Left lobe of liver (tissue), 2 donors: ENCODE results near the gene NRARP. TPM values are rescaled to one million over a fixed set of nuclear protein-coding genes. Genes with fewer than 3 reads are reported as not detected.
"Not testable (repeated sequence)": the region's sequence is repeated elsewhere in the genome, so short reads cannot be mapped to it uniquely, and the experiment has no call there.

Experiments used
- ATAC-seq: fragments of 200-7000 bp; cut with Tn5 transposase; one replicate; pipeline ENCODE4 v1.9.1; 2020; ENCODE audit warnings: mild to moderate bottlenecking, moderate library complexity
- DNase-seq: peaks from one replicate; pipeline ENCODE4 v3.0.0-alpha.2; 2020; ENCODE audit warnings: low spot score
- total RNA-seq: library from RNA; stranded (reverse); gene quantifications from one replicate; pipeline ENCODE4 v1.2.1, GENCODE V29; 2021
- donor health status: DM: no; HTN: no; CAD: no; lungs with moderate emphysema.
- donor health status: DM: no; HTN: yes; CAD: no.

NRARP gene
- total RNA-seq, 1 donor from 2014 or later = 1.3 TPM

DNA sequence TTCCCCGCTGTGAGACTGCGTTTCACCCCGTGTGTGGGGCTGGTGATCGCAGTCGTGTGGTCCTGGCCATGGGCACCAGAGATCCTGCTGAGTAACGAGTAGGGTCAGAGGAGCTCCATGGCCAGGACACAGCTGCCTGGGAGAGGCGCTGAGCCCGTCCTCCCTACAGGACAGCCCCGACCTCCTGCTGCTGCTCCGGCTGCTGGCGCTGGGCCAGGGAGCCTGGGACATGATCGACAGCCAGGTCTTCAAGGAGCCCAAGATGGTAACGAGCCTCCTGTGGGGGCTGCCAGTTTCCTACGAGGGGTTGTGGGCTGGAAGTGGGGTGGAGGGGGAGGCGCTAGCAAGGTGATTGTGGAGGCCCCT, 35.9 kb downstream of the NRARP start:
- no peak for ATAC-seq
- peak; percentile 49 for DNase-seq

DNA sequence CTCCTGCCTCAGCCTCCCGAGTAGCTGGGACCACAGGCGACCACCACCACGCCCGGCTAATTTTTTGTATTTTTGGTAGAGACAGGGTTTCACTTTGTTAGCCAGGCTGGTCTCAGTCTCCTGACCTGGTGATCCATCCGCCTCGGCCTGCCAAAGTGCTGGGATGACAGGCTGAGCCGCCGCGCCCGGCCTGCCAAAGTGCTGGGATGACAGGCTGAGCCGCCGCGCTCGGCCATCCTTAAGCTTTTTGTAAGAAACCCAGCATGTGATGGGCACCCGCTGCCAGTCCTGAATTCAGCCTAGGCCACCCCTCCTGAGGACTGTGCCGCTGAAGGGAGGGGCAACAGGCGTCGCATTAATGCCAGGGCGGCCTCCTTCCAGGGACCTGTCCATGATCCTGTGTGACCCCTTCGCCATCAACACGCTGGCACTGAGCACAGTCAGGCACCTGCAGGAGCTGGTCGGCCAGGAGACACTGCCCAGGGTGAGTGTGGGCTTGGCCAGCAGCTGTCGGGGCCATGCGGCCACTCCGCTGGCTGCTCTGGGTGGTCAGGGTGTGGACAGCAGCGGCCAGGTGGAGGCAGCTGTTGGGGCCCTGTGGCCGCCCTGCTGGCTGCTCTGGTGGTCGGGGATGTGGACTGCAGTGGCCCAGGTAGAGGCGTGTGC, 36.4 kb downstream of the NRARP start:
- DNase-seq (no peak), ATAC-seq (no peak)

DNA sequence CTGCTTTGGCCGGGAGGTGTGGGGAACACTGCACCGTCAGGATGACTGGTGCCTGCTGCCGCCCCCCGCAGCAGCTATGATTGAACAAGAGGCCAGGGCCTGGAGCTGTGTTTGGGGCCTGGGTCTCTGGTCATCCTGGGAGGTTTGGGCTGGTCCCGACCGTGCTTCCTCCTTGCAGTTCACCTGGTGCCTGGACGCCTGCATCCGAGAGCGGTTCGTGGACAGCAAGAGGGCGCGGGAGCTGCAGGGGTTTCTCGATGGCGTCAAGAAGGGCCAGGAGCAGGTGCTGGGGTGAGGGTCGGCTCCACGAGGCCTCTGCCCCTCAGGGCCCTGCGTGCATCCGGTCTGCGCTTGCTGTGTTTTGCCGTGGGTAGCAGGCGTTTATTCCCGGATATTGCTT, 38.0 kb downstream of the NRARP start:
- DNase-seq = no peak
- ATAC-seq = no peak

DNA sequence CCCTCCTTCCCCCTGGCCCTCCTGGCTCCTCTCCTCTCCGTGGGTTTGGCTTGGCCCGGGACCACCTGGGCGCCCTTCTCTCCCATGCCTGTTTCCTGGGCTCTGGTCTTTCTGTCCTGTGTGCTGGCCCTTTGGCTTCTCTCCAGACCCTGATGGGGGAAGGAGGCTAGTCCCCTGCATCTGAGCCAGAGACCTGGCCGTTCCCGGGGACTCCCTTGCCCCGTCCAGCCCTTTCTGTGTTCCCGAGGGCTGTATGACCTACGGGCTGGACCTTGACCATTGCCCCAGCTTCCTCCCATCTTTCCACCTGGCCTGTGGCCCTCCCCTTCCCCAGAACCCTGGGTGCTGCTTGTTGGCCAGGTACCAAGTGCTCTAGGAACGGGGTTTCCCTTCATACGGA, 38.6 kb downstream of the NRARP start:
- ATAC-seq (peak; percentile 17), DNase-seq (no peak)

DNA sequence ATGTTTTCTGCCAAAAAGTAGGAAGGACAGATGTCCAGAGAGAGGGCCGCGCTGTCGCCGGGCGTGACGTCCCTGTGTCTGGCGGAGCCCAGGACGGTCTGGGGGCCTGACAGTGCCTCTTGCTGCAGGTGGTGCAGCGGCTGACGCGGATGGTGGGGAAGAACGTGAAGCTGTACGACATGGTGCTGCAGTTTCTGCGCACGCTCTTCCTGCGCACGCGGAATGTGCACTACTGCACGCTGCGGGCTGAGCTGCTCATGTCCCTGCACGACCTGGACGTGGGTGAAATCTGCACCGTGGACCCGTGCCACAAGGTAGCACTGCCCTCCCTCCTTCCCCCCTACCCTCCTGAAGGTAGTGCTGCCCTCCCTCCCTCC, 39.2 kb downstream of the NRARP start:
- DNase-seq (no peak), ATAC-seq (no peak)

DNA sequence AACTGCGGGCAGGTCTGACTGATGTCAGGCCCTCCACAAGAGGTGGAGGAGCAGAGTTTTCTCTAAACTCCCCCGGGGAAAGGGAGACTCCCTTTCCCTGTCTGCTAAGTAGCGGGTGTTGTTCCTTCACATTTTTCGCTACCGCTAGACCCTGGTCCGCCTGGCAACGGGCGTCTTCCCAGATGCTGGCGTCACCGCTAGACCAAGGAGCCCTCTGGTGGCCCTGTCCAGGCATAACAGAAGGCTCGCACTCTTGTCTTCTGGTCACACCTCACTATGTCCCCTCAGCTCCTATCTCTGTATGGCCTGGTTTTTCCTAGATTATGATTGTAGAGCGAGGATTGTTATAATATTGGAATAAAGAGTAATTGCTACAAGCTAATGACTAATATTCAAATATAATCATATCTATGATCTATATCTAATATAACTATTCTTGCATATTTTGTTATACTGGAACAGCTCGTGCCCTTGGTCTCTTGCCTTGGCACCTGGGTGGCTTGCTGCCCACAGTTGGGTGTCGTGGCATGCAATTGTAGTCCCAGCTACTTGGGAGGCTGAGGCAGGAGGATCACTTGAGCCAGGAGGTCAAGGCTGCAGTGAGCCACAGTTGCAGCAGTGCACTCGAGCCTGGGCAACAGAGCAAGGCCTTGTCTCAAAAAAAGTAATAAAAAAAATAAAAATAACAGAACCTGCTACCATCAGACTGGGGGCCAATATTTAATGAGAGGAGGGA, 39.7 kb downstream of the NRARP start:
- not testable (repeated sequence) for ATAC-seq
- DNase-seq = peak; percentile 48

DNA sequence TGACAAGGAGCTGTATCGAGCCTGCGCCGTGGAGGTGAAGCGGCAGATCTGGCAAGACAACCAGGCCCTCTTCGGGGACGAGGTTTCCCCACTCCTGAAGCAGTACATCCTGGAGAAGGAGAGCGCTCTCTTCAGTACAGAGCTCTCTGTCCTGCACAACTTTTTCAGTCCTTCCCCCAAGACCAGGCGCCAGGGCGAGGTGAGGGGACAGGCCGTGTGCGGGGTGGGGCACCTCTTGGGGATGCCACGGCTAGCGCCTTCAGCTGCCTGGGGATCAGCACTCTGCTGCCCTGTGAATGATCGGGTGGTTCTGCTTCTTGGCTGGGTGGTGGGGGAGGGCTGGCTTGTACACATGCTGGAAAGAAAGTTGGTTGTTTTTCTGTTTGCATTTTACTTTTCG, 45.2 kb downstream of the NRARP start:
- ATAC-seq = no peak
- DNase-seq = no peak

DNA sequence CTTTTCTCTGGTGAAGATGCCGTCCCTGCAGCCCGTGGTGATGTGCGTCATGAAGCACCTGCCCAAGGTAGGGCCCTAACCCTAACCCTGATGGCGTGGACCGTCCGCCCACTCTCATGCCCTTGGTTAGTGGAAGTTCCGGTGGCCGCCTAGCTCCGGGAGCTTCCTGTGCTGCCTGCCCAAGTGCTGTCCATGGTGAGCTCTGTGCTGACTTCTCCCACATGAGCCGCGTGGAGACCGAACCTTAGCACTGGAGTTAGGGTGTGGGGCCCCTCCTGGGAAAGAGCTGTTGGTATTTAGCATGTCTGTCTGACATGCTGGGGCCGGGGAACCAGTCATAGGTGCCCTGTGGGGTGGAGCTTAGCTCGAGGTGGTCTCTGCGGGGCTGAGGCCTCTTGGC, 45.7 kb downstream of the NRARP start:
- no peak for ATAC-seq
- no peak for DNase-seq

DNA sequence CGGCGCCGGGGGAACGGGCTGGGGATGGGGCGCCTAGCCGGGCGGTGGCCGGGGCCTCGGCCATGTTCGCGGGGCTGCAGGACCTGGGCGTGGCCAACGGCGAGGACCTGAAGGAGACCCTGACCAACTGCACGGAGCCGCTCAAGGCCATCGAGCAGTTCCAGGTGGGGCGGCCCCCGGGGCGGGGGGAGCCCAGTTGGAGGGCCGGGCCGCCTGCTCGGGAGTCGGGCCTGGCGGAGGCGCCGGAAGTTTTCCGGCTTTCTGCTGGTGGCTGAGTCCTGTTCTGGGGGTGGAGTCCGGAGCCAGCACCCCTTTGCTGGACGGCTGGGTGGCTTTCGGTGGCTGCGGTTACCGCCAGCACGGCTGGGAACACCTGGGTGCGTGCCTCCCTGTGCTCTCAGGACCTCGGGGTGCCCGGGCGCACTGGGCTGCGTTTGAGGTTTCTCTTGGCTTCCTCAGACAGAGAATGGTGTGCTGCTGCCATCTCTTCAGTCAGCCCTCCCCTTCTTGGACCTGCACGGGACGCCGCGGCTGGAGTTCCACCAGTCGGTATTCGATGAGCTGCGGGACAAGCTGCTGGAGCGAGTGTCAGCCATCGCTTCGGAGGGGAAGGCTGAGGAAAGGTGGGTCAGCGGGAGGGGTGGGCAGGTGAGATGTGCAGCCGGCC, 46.5 kb downstream of the NRARP start:
- peak; percentile 24 for ATAC-seq

DNA sequence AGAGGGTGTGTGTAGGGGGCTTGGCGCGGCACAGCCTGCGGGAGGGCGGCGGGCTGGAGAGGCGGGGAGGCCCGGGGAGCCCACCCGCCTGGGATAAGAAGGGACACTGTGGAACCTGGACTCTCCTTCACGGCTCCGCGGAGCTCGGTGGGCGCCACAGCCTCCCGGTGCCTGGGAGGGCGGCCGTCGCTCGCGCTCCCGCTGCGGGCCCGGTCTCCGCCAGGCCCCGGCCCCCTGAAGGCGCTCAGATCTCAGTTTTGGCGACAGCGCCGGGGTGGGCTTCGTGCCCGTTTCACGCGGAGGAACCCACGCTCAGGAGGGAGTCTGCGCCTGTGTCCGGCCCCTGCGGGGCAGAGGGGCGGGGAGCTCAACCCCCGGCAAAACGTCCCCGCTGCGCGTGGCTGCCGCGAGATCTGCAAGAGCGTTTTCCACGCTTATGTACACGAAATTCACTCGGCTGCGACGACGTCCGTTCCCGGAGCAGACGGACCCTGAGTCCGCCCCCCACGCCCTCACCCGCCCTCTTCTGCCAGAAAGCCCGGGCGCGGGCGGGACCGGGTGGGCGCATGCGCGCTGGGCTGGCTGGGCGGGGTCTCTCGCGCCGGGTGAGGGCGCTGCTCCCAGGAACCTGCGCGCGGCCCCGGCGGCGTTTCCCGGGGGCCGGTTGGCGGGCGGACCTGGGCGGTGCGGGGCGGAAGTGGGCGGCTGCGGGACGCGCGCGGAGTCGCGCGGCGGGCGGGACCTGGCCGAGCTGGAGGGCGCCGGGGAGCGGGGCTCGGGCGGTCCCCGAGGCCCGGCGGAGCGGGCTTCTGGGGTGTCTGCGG, 47.2 kb downstream of the NRARP start, which contains the start of gene NELFB:
Gene NELFB, plus strand, starts transcription at position 704 of the 824 bp plus-strand sequence.
- peak; percentile 83 for ATAC-seq
- DNase-seq = peak; percentile 97

More for the DNA sequence above, 46.5 kb downstream of the NRARP start:
- no peak for DNase-seq

DNA sequence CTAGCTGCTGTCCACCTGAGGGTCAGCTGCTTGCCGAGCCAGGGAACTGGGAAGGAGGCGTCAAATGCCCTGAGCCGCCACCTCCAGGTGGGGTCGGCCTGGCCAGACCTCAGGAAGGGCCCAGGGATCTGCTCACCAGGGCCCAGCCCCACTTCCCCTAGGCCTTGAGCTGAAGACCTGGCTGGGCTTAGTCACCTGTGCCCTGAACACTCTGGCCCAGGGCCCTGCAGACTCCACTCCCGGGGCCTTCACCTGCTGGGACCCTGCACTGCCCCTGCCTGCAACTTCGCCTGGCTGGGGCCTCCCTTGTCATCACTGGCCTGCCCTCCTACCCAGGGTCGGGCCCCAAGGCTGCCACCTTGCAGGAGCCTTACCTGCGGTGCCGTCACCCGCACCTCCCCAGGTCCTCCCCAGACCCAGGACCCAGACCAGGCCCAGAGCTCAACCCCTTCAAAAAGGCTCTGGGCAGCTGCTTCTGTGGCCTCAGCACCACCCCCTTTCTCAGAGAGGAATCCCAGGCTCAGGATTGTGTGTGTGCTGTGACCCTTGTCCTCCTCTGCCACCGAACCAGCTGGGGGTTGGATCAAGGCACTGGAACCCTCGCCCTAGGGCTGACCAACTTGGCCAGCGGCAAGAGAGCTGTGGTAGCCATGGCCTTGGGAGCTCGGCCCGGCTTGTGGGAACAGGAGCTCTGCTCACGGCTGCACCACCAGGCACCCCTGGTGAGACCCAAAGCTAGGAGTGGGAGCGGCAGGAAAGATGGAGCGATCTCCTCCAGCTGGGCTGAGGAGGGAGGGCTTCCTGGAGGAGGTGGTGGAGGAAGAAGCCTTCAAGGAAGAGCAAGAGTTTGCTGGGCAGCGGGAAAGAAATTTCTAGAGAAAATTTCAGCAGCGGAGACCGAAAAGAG, 48.1 kb downstream of the NRARP start:
- ATAC-seq (peak; percentile 74), DNase-seq (peak; percentile 82)

DNA sequence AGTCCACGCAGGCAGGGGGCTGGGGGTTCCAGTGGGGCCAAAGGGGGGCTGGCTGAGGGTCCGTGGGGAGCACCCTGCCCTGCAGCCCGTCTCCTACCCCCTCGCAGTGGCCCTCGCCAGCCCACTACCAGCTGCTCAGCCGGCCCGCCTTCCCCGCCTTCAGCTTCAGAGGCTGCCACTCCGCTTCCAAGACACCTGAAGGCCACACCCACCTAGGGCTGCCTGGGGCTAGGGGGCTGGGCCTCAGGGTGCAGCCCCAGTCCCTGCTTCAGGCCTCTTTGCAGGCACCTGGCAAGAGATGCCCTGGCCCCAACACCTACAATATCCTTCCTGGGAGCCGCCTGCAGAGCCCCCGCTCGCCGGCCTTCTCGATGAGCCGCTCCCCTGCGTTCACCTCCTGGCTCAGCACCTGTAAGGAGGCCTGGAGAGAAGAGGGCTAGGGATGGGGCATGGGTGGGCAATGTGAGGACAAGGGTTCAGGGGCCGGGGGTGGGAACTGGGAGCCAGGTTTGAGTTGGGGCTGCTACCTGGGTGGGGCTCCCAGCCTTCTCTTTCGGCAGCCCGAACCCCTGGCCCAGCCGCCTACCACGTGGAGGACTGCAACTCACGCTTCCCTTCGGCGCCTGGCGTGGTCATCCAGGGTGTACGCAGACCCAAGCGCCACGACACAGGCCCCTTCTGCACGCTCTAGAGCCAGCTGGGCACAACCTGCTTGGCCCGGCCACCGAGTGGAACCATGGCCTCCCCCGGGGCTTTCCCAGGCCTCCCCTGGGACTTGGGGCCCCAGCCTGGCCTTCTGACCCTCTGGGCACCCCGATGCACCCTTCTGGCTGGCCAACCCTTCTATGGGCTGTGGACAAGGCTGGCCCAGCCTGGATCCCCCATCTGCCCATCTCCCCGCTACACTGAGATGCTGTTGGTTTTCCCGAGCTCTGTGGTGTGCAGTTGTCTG, 49.2 kb downstream of the NRARP start:
- ATAC-seq (no peak), DNase-seq (no peak)

DNA sequence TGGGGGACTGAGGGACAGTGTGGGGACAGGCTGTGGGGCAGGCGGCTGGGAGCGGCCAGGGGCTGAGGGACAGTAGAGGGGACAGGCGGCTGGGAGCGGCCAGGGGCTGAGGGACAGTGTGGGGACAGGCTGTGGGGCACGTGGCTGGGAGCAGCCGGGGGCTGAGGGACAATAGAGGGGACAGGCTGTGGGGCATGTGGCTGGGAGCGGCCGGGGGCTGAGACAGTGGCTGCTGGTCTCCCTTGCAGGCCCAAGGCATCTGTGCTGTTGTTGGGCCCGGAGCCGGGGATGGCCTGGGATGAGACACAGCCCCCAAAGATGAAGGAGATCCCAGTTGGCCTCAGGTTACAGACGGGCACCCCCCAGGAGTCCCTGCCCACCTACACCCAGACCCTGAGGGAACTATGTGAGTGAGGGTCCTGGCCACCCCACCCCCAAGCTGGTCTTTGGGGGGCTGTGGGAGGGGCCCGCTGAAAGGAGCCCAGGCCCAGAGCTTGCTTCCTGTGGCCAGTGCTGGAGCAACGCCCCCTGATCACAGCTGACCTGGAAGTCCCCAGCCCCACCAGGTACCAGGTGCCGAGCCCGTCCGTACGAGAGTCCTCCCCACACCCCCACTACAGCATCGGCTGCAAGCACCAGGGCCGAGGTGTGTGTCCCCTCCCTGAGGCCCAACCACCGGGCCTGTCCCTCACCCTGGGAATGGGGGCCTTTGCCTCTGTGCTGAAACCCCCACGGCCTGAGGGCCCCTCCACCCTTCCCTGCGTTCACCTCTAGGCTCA, 50.4 kb downstream of the NRARP start:
- no peak for ATAC-seq

DNA sequence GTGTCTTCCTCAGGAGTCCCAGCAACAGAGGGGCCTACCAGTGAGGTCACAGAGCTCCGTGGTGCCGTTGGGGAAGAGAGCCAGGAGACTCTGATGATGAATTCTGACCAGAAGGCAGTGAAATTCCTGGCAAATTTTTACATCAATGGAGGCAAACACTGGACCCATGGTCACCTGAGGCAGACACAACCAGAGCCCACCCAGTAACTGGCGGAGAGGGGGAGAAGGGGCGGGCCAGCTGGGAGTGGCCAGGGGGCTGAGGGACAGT, 50.9 kb downstream of the NRARP start, which contains the start of gene STPG3:
Gene STPG3, plus strand, starts transcription at position 93 of the 268 bp plus-strand sequence. Its CDS starts 1 bp downstream, at position 94.
- no peak for DNase-seq
- no peak for ATAC-seq

More for the DNA sequence above, 50.4 kb downstream of the NRARP start:
- no peak for DNase-seq

DNA sequence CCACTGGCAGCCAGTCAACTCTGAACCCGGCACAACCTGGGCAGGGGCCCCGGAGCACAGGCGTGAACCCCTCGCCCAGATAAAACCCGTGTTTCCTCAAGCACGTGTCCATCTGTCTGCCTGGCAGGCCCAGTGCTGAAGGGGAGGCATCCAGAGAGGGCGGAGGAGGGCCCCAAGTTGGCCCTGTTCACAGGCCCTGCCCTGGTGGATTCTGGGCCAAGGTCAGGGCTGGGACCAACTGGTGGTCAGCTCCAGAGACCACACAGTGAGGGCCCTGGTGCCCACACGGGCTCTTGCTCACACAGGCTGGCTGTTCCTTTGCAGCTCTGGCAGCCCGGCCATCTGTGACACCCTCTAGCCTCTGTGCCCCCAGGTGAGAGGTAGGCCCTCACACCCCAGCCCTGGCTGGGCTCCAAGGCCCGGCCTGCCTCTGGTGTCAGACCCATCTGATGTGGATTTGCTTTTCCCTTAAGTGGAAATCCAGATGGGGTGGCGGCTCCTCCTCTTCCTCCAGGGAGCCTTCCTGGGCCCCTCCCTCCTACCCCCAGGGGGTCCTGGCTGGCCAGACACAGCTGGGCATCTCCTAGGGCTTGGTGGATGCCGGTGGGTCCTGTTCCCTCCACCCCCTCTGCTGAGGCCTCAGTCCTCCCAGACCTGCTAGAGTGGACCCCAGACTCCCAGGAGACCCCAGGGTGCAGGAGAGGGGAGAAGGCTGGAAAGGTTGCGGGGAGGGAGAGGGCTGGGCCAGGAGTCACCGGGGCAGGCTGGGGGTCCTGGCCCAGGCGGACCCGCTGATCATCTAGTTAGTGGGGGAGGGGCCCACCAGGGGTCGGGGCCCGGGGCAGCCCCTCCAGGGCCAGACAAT, 51.5 kb downstream of the NRARP start:
- ATAC-seq (no peak), DNase-seq (no peak)
